Measurements from ENCODE around the gene FAM89B.

Gene FAM89B

DNA sequence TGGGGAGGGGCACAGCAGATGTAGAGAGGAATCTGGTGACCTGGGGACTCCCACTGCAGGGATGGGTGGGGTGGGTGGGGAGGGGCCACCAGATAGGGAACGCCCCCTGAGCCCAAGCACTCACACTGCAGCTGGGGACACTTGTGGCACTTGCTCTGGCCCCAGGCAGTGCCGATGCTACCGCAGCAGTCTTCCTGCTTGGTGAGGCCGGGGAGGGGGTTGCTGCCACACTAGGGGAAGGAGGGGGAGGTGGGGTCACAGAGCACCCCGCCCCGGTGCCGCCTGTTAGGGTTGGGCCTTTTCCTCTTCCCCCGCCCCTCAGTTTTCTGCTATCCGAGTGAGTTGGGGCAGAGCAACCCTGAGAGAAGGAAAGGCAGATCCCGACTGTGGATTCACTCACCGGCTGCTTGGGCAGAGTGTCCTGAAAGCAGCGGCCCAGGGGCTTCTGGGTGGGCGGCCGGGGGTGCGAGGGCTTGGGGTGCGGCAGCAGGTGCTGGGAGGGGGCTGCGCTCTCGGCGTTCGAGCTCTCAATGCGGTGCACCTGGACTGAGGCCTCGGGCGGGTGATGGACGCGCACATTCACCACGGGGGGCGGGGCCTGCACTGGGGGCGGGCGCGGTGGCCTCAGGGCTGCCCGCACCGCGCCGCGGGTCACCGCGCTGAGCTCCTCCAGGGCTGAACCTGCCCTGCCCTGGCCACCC is 18.9 kb upstream of the FAM89B start:
- Histone ChIP-seq H2AFZ (ENCODE audit: low read length) (peak overlapping the region; percentile 7; the same call in 1 of the 2 replicates), H3K4me1 (ENCODE audit: low read length) (peaks cover 22% of the 10 kb centered on the region), H3K4me2 (ENCODE audit: low read depth, low read length) (peak overlapping the region; percentile 79), H3K36me3 (replicated peaks; ENCODE audit: insufficient read depth, low read length) (no peaks in the 10 kb centered on the region), H3K27me3 (replicated peaks; ENCODE audit: insufficient read depth, low read length) (no peaks in the 10 kb centered on the region), H3K9me2 (replicated peaks; ENCODE audit: insufficient read depth, low read length) (no peaks in the 10 kb centered on the region), H3F3A (ENCODE audit: insufficient read depth, low read length) (peaks cover 21% of the 10 kb centered on the region), H3K9me3 (replicated peaks; ENCODE audit: insufficient read depth, low read length) (no peaks in the 10 kb centered on the region), H3K79me2 (ENCODE audit: low read length) (no peaks in the 10 kb centered on the region), H3K4me3 (ENCODE audit: low read length) (peak overlapping the region; percentile 48), H3K9ac (ENCODE audit: low read length) (peak overlapping the region; percentile 52; the same call in 1 of the 2 replicates), H4K20me1 (ENCODE audit: insufficient read depth, low read length) (no peaks in the 10 kb centered on the region), H3K27ac (ENCODE audit: low read length) (peak overlapping the region; percentile 52; the same call in 1 of the 2 replicates)
- DNase-seq: peak; percentile 90
- TF ChIP-seq, protein P1, sequence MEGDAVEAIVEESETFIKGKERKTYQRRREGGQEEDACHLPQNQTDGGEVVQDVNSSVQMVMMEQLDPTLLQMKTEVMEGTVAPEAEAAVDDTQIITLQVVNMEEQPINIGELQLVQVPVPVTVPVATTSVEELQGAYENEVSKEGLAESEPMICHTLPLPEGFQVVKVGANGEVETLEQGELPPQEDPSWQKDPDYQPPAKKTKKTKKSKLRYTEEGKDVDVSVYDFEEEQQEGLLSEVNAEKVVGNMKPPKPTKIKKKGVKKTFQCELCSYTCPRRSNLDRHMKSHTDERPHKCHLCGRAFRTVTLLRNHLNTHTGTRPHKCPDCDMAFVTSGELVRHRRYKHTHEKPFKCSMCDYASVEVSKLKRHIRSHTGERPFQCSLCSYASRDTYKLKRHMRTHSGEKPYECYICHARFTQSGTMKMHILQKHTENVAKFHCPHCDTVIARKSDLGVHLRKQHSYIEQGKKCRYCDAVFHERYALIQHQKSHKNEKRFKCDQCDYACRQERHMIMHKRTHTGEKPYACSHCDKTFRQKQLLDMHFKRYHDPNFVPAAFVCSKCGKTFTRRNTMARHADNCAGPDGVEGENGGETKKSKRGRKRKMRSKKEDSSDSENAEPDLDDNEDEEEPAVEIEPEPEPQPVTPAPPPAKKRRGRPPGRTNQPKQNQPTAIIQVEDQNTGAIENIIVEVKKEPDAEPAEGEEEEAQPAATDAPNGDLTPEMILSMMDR (IDR thresholded peaks at IDR 0.05; ENCODE audit: low read length): no peak
- no peak for TF ChIP-seq EZH2 (optimal IDR thresholded peaks at IDR 0.05; ENCODE audit: low read depth, low read length)

DNA sequence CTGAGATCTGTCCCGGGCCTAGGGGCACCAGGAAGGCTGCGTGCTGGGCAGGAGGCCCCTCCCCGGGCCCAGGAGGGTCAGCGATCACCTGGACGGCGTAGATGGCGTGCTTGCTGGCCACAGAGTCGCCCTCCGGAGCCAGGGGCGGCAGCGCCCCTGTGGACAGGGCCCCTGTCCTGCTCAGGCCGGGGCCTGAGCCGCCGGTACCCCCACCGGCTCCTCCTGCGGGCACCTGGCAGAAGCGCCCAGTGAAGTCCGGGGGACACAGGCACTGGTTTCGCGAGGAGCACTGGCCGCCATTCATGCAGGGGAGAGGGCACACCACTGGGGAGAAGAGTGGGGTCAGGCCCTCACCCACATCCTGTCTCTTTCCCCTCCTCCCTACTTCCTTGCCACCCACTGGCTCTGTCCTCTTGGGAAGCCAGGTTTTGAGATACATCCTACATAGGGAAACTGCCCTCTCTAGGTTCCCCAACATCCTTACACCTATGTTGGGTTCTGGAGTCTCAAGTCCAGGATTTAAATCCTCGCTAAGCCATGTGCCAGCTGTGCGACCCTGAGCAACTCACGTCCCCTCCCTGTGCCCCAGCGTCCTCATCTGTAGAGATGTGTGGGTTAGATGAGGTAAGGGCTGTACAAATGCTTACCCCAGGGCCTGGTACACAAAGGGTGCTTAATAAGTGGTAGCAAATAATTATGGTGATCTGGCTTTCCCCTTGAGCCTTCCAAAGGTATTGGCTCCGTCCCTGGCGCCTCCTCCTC is 18.1 kb upstream of the FAM89B start:
- DNase-seq: no peak
- H3K9me3 ChIP-seq (replicated peaks; ENCODE audit: insufficient read depth, low read length): no peaks in the 10 kb centered on the region
- H3K27ac ChIP-seq (ENCODE audit: low read length): peak overlapping the region; percentile 52; the same call in 1 of the 2 replicates
- peak overlapping the region; percentile 52; the same call in 1 of the 2 replicates for H3K9ac ChIP-seq (ENCODE audit: low read length)
- no peak for TF ChIP-seq EZH2phosphoT487 (IDR thresholded peaks at IDR 0.05; ENCODE audit: low read length)
- TF ChIP-seq EZH2 (optimal IDR thresholded peaks at IDR 0.05; ENCODE audit: low read depth, low read length): no peak
- TF ChIP-seq, protein P1 (IDR thresholded peaks at IDR 0.05; ENCODE audit: low read length): no peak
- no peaks in the 10 kb centered on the region for H3K79me2 ChIP-seq (ENCODE audit: low read length)
- no peaks in the 10 kb centered on the region for H3K27me3 ChIP-seq (replicated peaks; ENCODE audit: insufficient read depth, low read length)
- H3K4me1 ChIP-seq (ENCODE audit: low read length): peaks cover 27% of the 10 kb centered on the region
- H4K20me1 ChIP-seq (ENCODE audit: insufficient read depth, low read length): no peaks in the 10 kb centered on the region
- no peaks in the 10 kb centered on the region for H3K36me3 ChIP-seq (replicated peaks; ENCODE audit: insufficient read depth, low read length)
- peak overlapping the region; percentile 79 for H3K4me2 ChIP-seq (ENCODE audit: low read depth, low read length)
- H3K9me2 ChIP-seq (replicated peaks; ENCODE audit: insufficient read depth, low read length): no peaks in the 10 kb centered on the region
- H2AFZ ChIP-seq (ENCODE audit: low read length): peak overlapping the region; percentile 7; the same call in 1 of the 2 replicates
- H3F3A ChIP-seq (ENCODE audit: insufficient read depth, low read length): peaks cover 22% of the 10 kb centered on the region
- H3K4me3 ChIP-seq (ENCODE audit: low read length): peak overlapping the region; percentile 48

DNA sequence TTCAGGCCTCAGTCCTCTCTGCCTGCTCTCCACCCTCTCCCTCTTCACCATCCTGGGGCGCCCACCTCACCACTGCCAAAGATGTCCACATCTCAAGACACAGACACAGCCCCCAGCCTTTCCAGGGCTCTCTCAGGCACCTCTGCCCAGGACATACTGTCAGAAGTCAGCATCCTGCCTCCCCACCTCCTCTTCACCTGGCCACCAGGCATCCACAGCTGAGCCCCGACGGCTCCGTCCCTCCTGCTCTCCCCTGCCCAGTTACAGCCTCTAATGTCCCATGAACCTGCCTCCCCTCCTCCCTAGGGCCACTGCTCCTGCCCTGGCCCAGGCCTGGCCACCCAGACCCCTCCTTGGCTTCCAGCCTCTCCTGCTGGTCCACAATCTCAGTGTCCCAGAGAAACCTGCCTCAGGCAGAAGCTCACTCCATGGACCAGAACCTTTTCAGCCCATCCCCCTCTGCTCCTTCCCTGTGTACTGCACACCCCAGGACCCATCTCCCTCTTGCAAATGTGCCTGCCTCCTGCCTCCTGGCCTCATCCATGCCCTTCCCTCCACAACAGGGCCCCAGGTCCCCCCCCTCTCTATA is 17.4 kb upstream of the FAM89B start:
- TF ChIP-seq, protein P1 (IDR thresholded peaks at IDR 0.05; ENCODE audit: low read length): no peak
- TF ChIP-seq EZH2 (optimal IDR thresholded peaks at IDR 0.05; ENCODE audit: low read depth, low read length) (no peak), EZH2phosphoT487 (IDR thresholded peaks at IDR 0.05; ENCODE audit: low read length) (no peak)

More for the DNA sequence above, 17.4 kb upstream of the FAM89B start:
- DNase-seq: no peak
- H2AFZ ChIP-seq (ENCODE audit: low read length): no peak overlapping the region
- H3K4me1 ChIP-seq (ENCODE audit: low read length): peaks cover 27% of the 10 kb centered on the region
- no peaks in the 10 kb centered on the region for H3K36me3 ChIP-seq (replicated peaks; ENCODE audit: insufficient read depth, low read length)
- H3K27ac ChIP-seq (ENCODE audit: low read length): no peak overlapping the region
- H3K4me2 ChIP-seq (ENCODE audit: low read depth, low read length): no peak overlapping the region
- no peaks in the 10 kb centered on the region for H4K20me1 ChIP-seq (ENCODE audit: insufficient read depth, low read length)
- no peaks in the 10 kb centered on the region for H3K9me3 ChIP-seq (replicated peaks; ENCODE audit: insufficient read depth, low read length)
- H3F3A ChIP-seq (ENCODE audit: insufficient read depth, low read length): peaks cover 29% of the 10 kb centered on the region
- no peaks in the 10 kb centered on the region for H3K79me2 ChIP-seq (ENCODE audit: low read length)
- no peaks in the 10 kb centered on the region for H3K27me3 ChIP-seq (replicated peaks; ENCODE audit: insufficient read depth, low read length)
- H3K4me3 ChIP-seq (ENCODE audit: low read length): no peak overlapping the region
- no peak overlapping the region for H3K9ac ChIP-seq (ENCODE audit: low read length)
- H3K9me2 ChIP-seq (replicated peaks; ENCODE audit: insufficient read depth, low read length): no peaks in the 10 kb centered on the region

Data from MM.1S (cell line).